IMR-90 (cell line): ENCODE results near the gene S100A8. TPM values are rescaled to one million over a fixed set of nuclear protein-coding genes. Genes with fewer than 3 reads are reported as not detected.

ENCODE experiments used
- ATAC-seq: fragments of 200-7000 bp; cut with Tn5 transposase; 2 replicates; pipeline ENCODE4 v1.9.1; 2020; ENCODE audit warnings: low read depth, mild to moderate bottlenecking, moderate library complexity
- BruUV-seq: library from RNA; stranded (reverse); fragments of 400-500 nt; replicated peaks from 2 replicates; lab custom pipeline; 2021; lab: Mats Ljungman, UMichigan
- CTCF ChIA-PET: fragments of 300-600 bp; formaldehyde crosslinking; extraction: SDS; loops from one replicate; lab custom pipeline; 2021; ENCODE audit warnings: antibody characterized with exemption; lab: Yijun Ruan, JAX
- POLR2A ChIA-PET: fragments of 300-600 bp; sonication (Branson Sonifier 250); formaldehyde crosslinking; loops from one replicate; lab custom pipeline; 2022; ENCODE audit warnings: antibody characterized with exemption; ENCODE audit not compliant: unreplicated experiment; lab: Charles Lee
- DNase-seq: peaks from one replicate; pipeline ENCODE4 v3.0.0; 2013
- H2AFZ ChIP-seq: replicated peaks from 2 replicates; pipeline ENCODE3; 2013; ENCODE audit warnings: low read length, mild to moderate bottlenecking; ENCODE audit not compliant: poor library complexity
- H2AK5ac ChIP-seq: 2 replicates; pipeline ENCODE4 v1.6.1; 2013; ENCODE audit warnings: low read depth, low read length, inconsistent platforms
- H2AK9ac ChIP-seq: replicated peaks from 2 replicates; pipeline ENCODE3; 2013; ENCODE audit warnings: mild to moderate bottlenecking, low read depth, low read length, moderate library complexity; ENCODE audit not compliant: poor library complexity
- H2BK120ac ChIP-seq: 2 replicates; pipeline ENCODE4 v1.6.1; 2013; ENCODE audit warnings: low read depth, low read length, inconsistent platforms
- H2BK15ac ChIP-seq: 3 replicates; pipeline ENCODE4 v1.6.1; 2013; ENCODE audit warnings: low read depth, low read length, inconsistent platforms
- H2BK20ac ChIP-seq: 2 replicates; pipeline ENCODE4 v1.6.1; 2013; ENCODE audit warnings: low read depth, mild to moderate bottlenecking, inconsistent platforms, low read length, moderate library complexity
- H2BK5ac ChIP-seq: 2 replicates; pipeline ENCODE4 v1.6.1; 2013; ENCODE audit warnings: mild to moderate bottlenecking, low read depth, low read length, inconsistent platforms; ENCODE audit not compliant: poor library complexity, severe bottlenecking
- H3K14ac ChIP-seq: replicated peaks from 2 replicates; pipeline ENCODE4 v1.6.1; 2013; ENCODE audit warnings: low read depth, low read length, inconsistent platforms
- H3K18ac ChIP-seq: 2 replicates; pipeline ENCODE4 v1.6.1; 2013; ENCODE audit warnings: low read depth, low read length, control low read depth
- H3K23ac ChIP-seq: 2 replicates; pipeline ENCODE4 v1.6.1; 2013; ENCODE audit warnings: low read depth, low read length, inconsistent platforms
- H3K27ac ChIP-seq: 2 replicates; pipeline ENCODE4 v1.5.1; 2013; ENCODE audit warnings: mild to moderate bottlenecking, control low read depth, low read length; ENCODE audit not compliant: insufficient read depth
- H3K27me3 ChIP-seq: 2 replicates; pipeline ENCODE4 v1.6.1; 2013; ENCODE audit warnings: low read length; ENCODE audit not compliant: control insufficient read depth, insufficient read depth
- H3K36me3 ChIP-seq: 2 replicates; pipeline ENCODE4 v1.6.1; 2013; ENCODE audit warnings: low read length, mixed read lengths; ENCODE audit not compliant: control insufficient read depth, insufficient read depth
- H3K4ac ChIP-seq: 2 replicates; pipeline ENCODE4 v1.6.1; 2013; ENCODE audit warnings: low read depth, low read length, inconsistent platforms
- H3K4me1 ChIP-seq: 2 replicates; pipeline ENCODE4 v1.6.1; 2013; ENCODE audit warnings: low read length, mixed read lengths; ENCODE audit not compliant: control insufficient read depth, insufficient read depth
- H3K4me2 ChIP-seq: 2 replicates; pipeline ENCODE4 v1.6.1; 2013; ENCODE audit warnings: low read depth, mild to moderate bottlenecking, control low read depth, low read length, moderate library complexity
- H3K4me3 ChIP-seq: 2 replicates; pipeline ENCODE4 v1.5.1; 2013; ENCODE audit warnings: low read depth, mild to moderate bottlenecking, control low read depth, low read length, moderate library complexity; ENCODE audit not compliant: insufficient read depth
- H3K56ac ChIP-seq: 2 replicates; pipeline ENCODE4 v1.6.1; 2013; ENCODE audit warnings: low read length, inconsistent platforms; ENCODE audit not compliant: insufficient read depth; ENCODE audit errors: extremely low read depth
- H3K79me1 ChIP-seq, 2 experiments: 2 replicates each; pipeline ENCODE4 v1.6.1; 2013; ENCODE audit warnings: low read length in 2 of 2, inconsistent platforms in 1 of 2, low read depth in 1 of 2
- H3K9ac ChIP-seq: 2 replicates; pipeline ENCODE4 v1.6.1; 2013; ENCODE audit warnings: low read depth, low read length, control low read depth
- H3K9me1 ChIP-seq: 2 replicates; pipeline ENCODE4 v1.6.1; 2013; ENCODE audit warnings: low read length, inconsistent platforms; ENCODE audit not compliant: insufficient read depth
- H3K9me3 ChIP-seq: 2 replicates; pipeline ENCODE4 v1.6.1; 2013; ENCODE audit warnings: low read length; ENCODE audit not compliant: control insufficient read depth, insufficient read depth
- H4K20me1 ChIP-seq: 2 replicates; pipeline ENCODE4 v1.6.1; 2013; ENCODE audit warnings: low read length, inconsistent platforms; ENCODE audit not compliant: insufficient read depth
- H4K5ac ChIP-seq: 2 replicates; pipeline ENCODE4 v1.6.1; 2013; ENCODE audit warnings: mild to moderate bottlenecking, low read depth, low read length, control low read depth
- H4K8ac ChIP-seq, 2 experiments: 2 replicates each; pipeline ENCODE4 v1.6.1; 2013; ENCODE audit warnings: low read depth in 2 of 2, low read length in 2 of 2, control low read depth in 1 of 2, inconsistent platforms in 1 of 2
- H4K91ac ChIP-seq: 2 replicates; pipeline ENCODE4 v1.6.1; 2013; ENCODE audit warnings: low read depth, low read length, inconsistent platforms; ENCODE audit not compliant: insufficient read depth
- MXI1 ChIP-seq: IDR thresholded peaks from 2 replicates; pipeline ENCODE4 v1.6.1; 2012; ENCODE audit warnings: low read depth, mild to moderate bottlenecking, low read length, moderate library complexity, borderline replicate concordance
- WGBS, 2 experiments: methylation state at CpG; one replicate each; pipeline versions ENCODE4 v1.1.5 to v1.1.7; 2013; ENCODE audit warnings: missing lambda C conversion rate in 2 of 2; ENCODE audit not compliant: insufficient read length in 1 of 2; ENCODE audit errors: extremely low coverage in 2 of 2; 5-methylcytosine and 5-hydroxymethylcytosine counted together
- dilution Hi-C: fragments of 300-500 bp; cut with HindIII; formaldehyde crosslinking; loops from one replicate; pipeline ENCODE4 v1.14.3; 2018; ENCODE audit warnings: low sequenced_read_pairs; ENCODE audit not compliant: unreplicated experiment
- in situ Hi-C: fragments of 300-500 bp; cut with MboI; formaldehyde crosslinking; loops from 3 replicates; pipeline ENCODE4 v1.14.3; 2019; ENCODE audit warnings: low sequenced_read_pairs, inconsistent platforms, mixed read lengths
- intact Hi-C: fragments of 100-400 bp; cut with micrococcal nuclease; formaldehyde crosslinking; loops from 2 replicates; pipeline ENCODE4 v1.10.0; 2022
- polyA plus RNA-seq, 3 experiments: library from polyadenylated mRNA; depleted of rRNA; stranded (reverse); fragments of >200 nt; gene quantifications; 2 replicates each; pipeline ENCODE4 v1.2.3, GENCODE V29; 2012; ENCODE audit warnings: low replicate concordance in 1 of 3
- total RNA-seq: library from RNA; depleted of rRNA; stranded (reverse); fragments of >200 nt; gene quantifications from 2 replicates; pipeline ENCODE4 v1.2.3, GENCODE V29; 2012

The S100A8 gene
- total and polyA plus RNA-seq, 2 of the 4 experiments (the other 2 are of a cell fraction): not detected

DNA sequence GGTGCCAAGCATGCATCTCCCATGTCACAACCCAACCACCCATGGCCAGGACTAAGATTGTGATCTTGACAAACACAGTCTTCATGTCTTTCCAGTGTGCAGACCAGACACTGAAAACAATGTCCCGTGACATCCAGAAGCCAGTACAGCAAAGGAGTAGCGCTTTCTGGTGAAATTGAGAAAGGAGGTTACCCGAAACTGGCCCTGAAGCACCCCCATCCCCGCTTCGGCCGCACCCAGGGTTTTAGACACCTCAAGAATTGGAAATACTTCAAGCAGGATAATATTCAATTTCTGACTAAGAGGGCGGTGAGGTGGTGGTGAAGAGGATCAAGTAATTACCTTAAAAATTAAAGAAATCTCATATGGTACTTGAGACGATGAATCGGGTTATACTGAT lies 10.6 kb upstream of the S100A8 start:
- POLR2A ChIA-PET: no interaction called here
- Histone ChIP-seq H2AFZ (no peak overlapping the region), H3K27ac (no peak overlapping the region), H2AK5ac (no peak overlapping the region), H3K56ac (no peak overlapping the region), H3K27me3 (peaks cover 4% of the 10 kb centered on the region; the same call in 1 of the 2 replicates), H2BK5ac (no peak overlapping the region), H3K23ac (no peak overlapping the region), H4K8ac (no peak overlapping the region), H3K9me1 (no peaks in the 10 kb centered on the region), H3K4me2 (no peak overlapping the region), H3K4ac (no peak overlapping the region), H3K14ac (no peak overlapping the region), H2BK15ac (no peak overlapping the region), H3K36me3 (no peaks in the 10 kb centered on the region), H3K79me1 (no peaks in the 10 kb centered on the region), H2AK9ac (no peak overlapping the region), H3K18ac (no peak overlapping the region), H4K20me1 (no peaks in the 10 kb centered on the region), H2BK120ac (no peak overlapping the region), H3K9me3 (no peaks in the 10 kb centered on the region), H4K91ac (no peak overlapping the region), H3K9ac (no peak overlapping the region), H4K5ac (no peak overlapping the region), H3K4me1 (no peaks in the 10 kb centered on the region), H2BK20ac (no peak overlapping the region), H3K4me3 (no peak overlapping the region)
- intact Hi-C loops (no loop called here), in situ Hi-C loops (no loop called here), dilution Hi-C loops (no loop called here)
- ATAC-seq (no peak), DNase-seq (no peak)
- TF ChIP-seq MXI1: no peak
- BruUV-seq: no TSS peak
- CTCF ChIA-PET: no interaction called here
- 60% methylated on average over 1 of the region's 9 CpGs; no CpG with 5 or more reads in 1 of the 2 experiments for WGBS, 2 experiments
